ENCODE results near the gene SRGAP1.

SRGAP1 gene

DNA sequence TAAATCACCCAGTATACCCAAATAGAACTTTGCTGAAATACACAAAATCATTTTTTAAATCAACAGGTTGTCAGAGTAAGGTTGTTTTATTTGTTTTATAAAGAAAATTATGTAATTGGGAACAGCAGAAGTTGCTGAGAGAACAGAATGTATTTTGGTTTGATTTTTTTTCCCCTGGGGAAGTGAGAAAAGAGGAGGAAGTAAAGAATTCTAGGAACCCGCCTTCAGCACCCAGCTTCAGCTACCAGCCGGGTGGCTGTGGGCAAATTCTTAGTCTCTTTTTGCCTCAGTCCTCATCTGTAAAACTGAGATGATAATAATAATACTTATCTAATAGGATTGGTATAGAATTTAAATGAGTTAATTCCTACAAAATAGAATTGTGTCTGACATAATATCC lies 119.4 kb downstream of the SRGAP1 start:
- peaks cover 26% of the 10 kb centered on the region for H3K4me1 Mint-ChIP-seq
- no peaks in the 10 kb centered on the region for H3K27me3 Mint-ChIP-seq (ENCODE audit: low read depth)
- peaks cover 5% of the 10 kb centered on the region for H3K36me3 Mint-ChIP-seq (ENCODE audit: low read depth)
- no peak overlapping the region for H3K4me3 Mint-ChIP-seq
- H3K27ac Mint-ChIP-seq: peak overlapping the region in 1 of 3 experiments; percentile 69
- TF ChIP-seq, protein P1, sequence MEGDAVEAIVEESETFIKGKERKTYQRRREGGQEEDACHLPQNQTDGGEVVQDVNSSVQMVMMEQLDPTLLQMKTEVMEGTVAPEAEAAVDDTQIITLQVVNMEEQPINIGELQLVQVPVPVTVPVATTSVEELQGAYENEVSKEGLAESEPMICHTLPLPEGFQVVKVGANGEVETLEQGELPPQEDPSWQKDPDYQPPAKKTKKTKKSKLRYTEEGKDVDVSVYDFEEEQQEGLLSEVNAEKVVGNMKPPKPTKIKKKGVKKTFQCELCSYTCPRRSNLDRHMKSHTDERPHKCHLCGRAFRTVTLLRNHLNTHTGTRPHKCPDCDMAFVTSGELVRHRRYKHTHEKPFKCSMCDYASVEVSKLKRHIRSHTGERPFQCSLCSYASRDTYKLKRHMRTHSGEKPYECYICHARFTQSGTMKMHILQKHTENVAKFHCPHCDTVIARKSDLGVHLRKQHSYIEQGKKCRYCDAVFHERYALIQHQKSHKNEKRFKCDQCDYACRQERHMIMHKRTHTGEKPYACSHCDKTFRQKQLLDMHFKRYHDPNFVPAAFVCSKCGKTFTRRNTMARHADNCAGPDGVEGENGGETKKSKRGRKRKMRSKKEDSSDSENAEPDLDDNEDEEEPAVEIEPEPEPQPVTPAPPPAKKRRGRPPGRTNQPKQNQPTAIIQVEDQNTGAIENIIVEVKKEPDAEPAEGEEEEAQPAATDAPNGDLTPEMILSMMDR (IDR thresholded peaks at IDR 0.05; ENCODE audit: unreplicated experiment in 3 of 3): no peak
- no peaks in the 10 kb centered on the region for H3K9me3 Mint-ChIP-seq

DNA sequence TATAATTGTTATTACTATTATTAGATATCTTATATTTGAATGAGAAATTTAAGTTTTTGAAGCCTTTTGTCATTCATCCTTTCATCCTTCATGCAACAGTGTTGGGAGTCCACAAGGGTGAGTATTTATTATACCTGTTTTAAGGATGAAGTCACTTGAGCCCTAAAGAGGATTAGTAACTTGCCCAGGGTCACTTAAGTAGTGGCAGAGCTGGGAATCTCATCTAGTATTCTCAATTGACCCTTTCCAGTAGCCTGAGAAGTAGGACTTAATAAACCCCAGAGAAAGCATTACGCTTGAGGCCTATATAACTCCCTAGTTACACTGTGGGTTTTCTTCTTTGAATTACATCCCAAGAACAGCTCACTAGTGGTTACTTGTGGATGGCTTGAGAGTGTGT lies 119.8 kb downstream of the SRGAP1 start:
- Mint-ChIP-seq H3K4me1 (peaks cover 27% of the 10 kb centered on the region), H3K36me3 (ENCODE audit: low read depth) (peaks cover 5% of the 10 kb centered on the region), H3K27me3 (ENCODE audit: low read depth) (no peaks in the 10 kb centered on the region), H3K9me3 (no peaks in the 10 kb centered on the region), H3K4me3 (no peak overlapping the region), H3K27ac (peak overlapping the region in 1 of 3 experiments; percentile 44)
- TF ChIP-seq, protein P1 (IDR thresholded peaks at IDR 0.05; ENCODE audit: unreplicated experiment in 3 of 3): no peak

DNA sequence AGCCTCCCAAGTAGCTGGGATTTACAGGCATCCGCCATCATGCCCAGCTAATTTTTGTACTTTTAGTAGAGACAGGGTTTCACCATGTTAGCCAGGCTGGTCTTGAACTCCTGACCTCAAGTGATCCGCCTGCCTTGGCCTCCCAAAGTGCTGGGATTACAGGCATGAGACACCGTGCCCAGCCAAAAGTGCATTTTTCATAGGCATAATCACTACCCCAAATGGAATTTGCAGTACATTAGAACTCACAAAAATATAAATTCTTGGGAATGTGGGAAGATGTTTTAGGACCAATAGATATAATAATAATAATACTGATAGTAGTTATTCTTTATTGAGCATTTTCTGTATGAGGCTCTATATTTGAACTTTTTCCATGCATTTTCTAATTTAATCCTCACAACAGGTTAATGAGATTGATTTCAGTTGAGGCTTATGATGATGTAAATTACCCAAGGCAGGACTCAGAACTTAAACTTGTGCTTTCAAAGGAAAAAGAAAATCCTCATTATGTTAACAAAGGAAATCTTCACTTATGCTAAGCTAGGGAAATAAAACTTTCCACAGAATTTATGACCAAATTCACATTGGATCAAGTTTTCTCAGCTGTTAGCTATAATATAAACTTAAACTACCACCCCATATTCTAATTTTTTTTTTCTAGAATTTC lies 121.6 kb downstream of the SRGAP1 start:
- H3K36me3 Mint-ChIP-seq (ENCODE audit: low read depth): peaks cover 5% of the 10 kb centered on the region
- peaks cover 28% of the 10 kb centered on the region for H3K4me1 Mint-ChIP-seq
- H3K27ac Mint-ChIP-seq: peak overlapping the region in 1 of 3 experiments; percentile 39
- H3K9me3 Mint-ChIP-seq: no peaks in the 10 kb centered on the region
- H3K27me3 Mint-ChIP-seq (ENCODE audit: low read depth): no peaks in the 10 kb centered on the region
- TF ChIP-seq, protein P1 (IDR thresholded peaks at IDR 0.05; ENCODE audit: unreplicated experiment in 3 of 3): no peak
- H3K4me3 Mint-ChIP-seq: no peak overlapping the region

DNA sequence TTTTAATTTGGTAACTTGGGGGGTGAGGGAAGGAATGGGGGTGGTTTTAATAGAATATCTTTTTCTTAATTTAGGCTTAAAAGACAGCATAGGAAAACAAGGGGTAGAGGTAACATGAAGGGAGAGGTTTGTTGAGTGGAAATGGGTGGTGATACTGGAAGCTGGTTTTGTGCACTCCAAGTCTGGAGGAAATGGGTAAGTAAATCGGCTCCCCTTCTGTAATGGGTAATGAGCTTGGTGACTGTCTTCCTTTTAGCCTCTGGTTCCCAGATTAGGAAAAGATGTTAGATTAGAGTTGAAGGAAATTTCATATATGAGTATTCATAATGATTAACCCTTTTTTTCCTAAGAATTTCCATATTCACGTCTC lies 122.1 kb downstream of the SRGAP1 start:
- H3K36me3 Mint-ChIP-seq (ENCODE audit: low read depth): peaks cover 5% of the 10 kb centered on the region
- no peaks in the 10 kb centered on the region for H3K27me3 Mint-ChIP-seq (ENCODE audit: low read depth)
- H3K4me3 Mint-ChIP-seq: no peak overlapping the region
- no peaks in the 10 kb centered on the region for H3K9me3 Mint-ChIP-seq
- TF ChIP-seq, protein P1 (IDR thresholded peaks at IDR 0.05; ENCODE audit: unreplicated experiment in 3 of 3): no peak
- H3K27ac Mint-ChIP-seq: peak overlapping the region in 2 of 3 experiments; percentile 39 to 63
- peaks cover 29% of the 10 kb centered on the region for H3K4me1 Mint-ChIP-seq

DNA sequence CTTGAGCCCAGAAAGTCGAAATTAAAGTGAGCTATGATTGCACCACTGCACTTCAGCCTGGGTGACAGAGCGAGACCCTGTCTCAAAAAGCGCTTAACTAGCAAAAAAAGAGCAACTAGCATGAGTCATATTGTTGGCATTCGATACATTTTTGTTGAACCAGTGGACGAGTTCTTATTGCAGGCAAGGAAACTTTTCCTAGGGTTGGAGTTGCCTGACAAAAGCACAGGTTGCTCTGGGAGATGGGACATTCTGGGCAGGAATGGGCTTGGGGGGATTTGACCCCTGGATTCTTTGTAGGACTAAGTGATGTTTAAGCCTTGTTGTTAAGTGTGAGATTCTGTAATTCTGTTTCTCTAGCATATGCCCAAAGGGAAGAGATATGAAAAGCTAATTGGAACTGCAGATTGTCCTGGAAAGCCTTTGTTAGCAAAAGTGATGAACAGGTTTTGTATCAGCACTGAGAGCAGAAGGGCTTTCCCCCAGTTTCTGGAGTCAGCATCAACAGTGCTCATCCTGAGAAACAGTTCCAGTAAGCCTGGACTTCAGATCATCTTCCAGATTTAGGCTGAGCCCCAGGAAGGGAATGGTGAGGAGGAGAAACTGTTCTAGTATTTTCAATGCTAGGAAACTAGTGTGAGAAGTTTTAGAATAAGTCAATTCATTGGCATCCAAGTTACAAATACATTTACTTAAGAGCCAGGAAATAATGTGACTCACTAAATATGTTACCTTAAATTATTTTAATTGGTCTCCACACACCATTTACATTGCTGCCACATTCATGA lies 123.1 kb downstream of the SRGAP1 start:
- H3K27ac Mint-ChIP-seq: peak overlapping the region; percentile 64 to 73 (median 66)
- no peaks in the 10 kb centered on the region for H3K27me3 Mint-ChIP-seq (ENCODE audit: low read depth)
- H3K4me3 Mint-ChIP-seq: no peak overlapping the region
- no peaks in the 10 kb centered on the region for H3K9me3 Mint-ChIP-seq
- TF ChIP-seq, protein P1 (IDR thresholded peaks at IDR 0.05; ENCODE audit: unreplicated experiment in 3 of 3): no peak
- peaks cover 5% of the 10 kb centered on the region for H3K36me3 Mint-ChIP-seq (ENCODE audit: low read depth)
- H3K4me1 Mint-ChIP-seq: peaks cover 34% of the 10 kb centered on the region

Data from nephron (organoid).